ENCODE measurements around the gene GRID1. TPM values are rescaled to one million over a fixed set of nuclear protein-coding genes. Genes with fewer than 3 reads are reported as not detected.
"Not testable (repeated sequence)": the region's sequence is repeated elsewhere in the genome, so short reads cannot be mapped to it uniquely, and the experiment has no call there.

Gene GRID1
- total RNA-seq, 1 donor from 2014 or later, result 16.5 TPM

- DNase-seq, result not testable (repeated sequence)
These were observed 290.1 kb downstream of the GRID1 start for GRCh38 chr10:86076497-86076896.

- DNase-seq, result no peak
These were observed 291.1 kb downstream of the GRID1 start for GRCh38 chr10:86075512-86075911.

- DNase-seq, result no peak
These were observed 292.3 kb downstream of the GRID1 start for GRCh38 chr10:86074294-86074693.

- DNase-seq, result no peak
These were observed 293.2 kb downstream of the GRID1 start for GRCh38 chr10:86073199-86073977.

- DNase-seq, result no peak
These were observed 294.2 kb downstream of the GRID1 start for GRCh38 chr10:86072413-86072812.

GRCh38 chr10:86071758-86072157 is 294.8 kb downstream of the GRID1 start:
- DNase-seq, result no peak

- DNase-seq, result no peak
These were observed 295.4 kb downstream of the GRID1 start for GRCh38 chr10:86071145-86071544.

- DNase-seq, result no peak
These were observed 296.3 kb downstream of the GRID1 start for GRCh38 chr10:86070278-86070677.

- no peak for DNase-seq
These were observed 298.2 kb downstream of the GRID1 start for GRCh38 chr10:86068231-86069054.

GRCh38 chr10:86067436-86068050 is 299.1 kb downstream of the GRID1 start:
- DNase-seq, result no peak

GRCh38 chr10:86066696-86067095 is 299.9 kb downstream of the GRID1 start:
- DNase-seq, result no peak

GRCh38 chr10:86065711-86066251 is 300.8 kb downstream of the GRID1 start:
- DNase-seq, result no peak

- no peak for DNase-seq
These were observed 301.5 kb downstream of the GRID1 start for GRCh38 chr10:86064931-86065662.

GRCh38 chr10:86064219-86064618 is 302.4 kb downstream of the GRID1 start:
- no peak for DNase-seq

GRCh38 chr10:86063341-86063740 is 303.3 kb downstream of the GRID1 start:
- DNase-seq, result no peak

- no peak for DNase-seq
These were observed 303.9 kb downstream of the GRID1 start for GRCh38 chr10:86062647-86063145.

- DNase-seq, result no peak
These were observed 304.4 kb downstream of the GRID1 start for GRCh38 chr10:86062198-86062550.

GRCh38 chr10:86061278-86062197 is 305.1 kb downstream of the GRID1 start:
- no peak for DNase-seq

- no peak for DNase-seq
These were observed 306.0 kb downstream of the GRID1 start for GRCh38 chr10:86060386-86061277.

GRCh38 chr10:86059892-86060291 is 306.7 kb downstream of the GRID1 start:
- no peak for DNase-seq
